Measurements from ENCODE around the gene DYNC1LI1.
"Not testable (repeated sequence)": the region's sequence is repeated elsewhere in the genome, so short reads cannot be mapped to it uniquely, and the experiment has no call there.

DYNC1LI1 gene

GRCh38 chr3:32531010-32531647, 39.5 kb downstream of the DYNC1LI1 start:
- DNase-seq (ENCODE audit: low spot score), result no peak

GRCh38 chr3:32525720-32526119, 44.9 kb downstream of the DYNC1LI1 start:
- no peak for DNase-seq (ENCODE audit: low spot score)

DNA sequence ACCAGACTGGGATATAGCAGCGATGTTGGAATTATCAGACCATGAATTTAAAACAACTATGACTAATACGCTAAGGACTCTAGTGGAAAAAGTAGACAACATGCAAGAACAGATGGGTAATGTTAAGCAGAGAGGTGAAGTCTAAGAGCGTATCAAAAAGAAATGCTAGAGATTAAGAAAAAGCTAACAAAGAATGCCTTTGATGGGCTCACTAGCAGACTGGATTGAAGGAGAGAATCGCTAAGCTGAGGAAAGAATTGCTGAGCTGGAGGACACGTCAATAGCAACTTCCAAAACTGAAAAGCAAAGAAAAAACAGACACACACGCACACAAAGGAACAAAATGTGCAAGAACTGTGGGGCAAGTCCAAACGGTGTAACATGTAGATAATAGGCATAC, 48.0 kb downstream of the DYNC1LI1 start:
- no peak for DNase-seq (ENCODE audit: low spot score)

GRCh38 chr3:32518921-32519320, 51.7 kb downstream of the DYNC1LI1 start:
- not testable (repeated sequence) for DNase-seq (ENCODE audit: low spot score)

GRCh38 chr3:32516751-32517150, 53.9 kb downstream of the DYNC1LI1 start:
- not testable (repeated sequence) for DNase-seq (ENCODE audit: low spot score)

DNA sequence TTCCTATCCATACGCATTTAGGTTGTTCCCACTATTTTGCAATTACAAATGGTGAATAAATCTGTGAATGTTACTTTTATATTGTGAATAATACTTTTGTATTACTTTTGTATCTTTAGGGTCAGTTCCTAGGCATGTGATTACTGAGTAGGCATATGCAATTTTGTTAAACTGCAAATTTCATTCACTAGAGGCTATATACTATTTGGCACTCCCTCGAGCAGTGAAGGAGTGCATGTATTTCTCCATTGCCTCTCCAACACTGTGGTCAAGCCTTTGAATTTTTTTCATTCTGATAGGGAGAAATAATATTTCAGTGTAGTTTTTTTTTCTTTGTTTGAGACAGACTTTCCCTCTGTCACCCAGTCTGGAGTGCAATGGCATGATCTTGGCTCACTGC, 59.7 kb downstream of the DYNC1LI1 start:
- DNase-seq (ENCODE audit: low spot score), result no peak

- peak; percentile 87 for DNase-seq (ENCODE audit: low spot score)
These were observed 60.5 kb downstream of the DYNC1LI1 start for GRCh38 chr3:32510075-32510724.

GRCh38 chr3:32508711-32509110, 61.9 kb downstream of the DYNC1LI1 start:
- DNase-seq (ENCODE audit: low spot score), result no peak

DNA sequence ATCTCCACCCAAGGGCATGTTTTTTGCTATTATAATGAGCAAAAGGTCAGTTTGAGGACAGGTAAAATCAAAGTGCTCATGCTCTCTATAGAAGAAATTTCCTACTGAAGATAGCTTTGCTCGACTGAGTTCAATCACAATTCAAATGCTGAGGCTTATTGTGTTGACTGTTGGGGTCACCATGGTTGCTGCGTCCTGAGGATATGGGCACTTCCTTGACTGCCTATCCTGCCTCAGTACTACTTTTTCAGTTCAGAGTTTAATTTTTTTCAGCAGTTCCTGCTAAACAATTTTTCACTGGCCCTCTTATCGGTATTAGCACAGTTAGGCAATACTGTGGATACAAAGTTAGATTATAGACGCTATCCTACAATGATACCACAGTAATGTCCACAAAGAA, 64.2 kb downstream of the DYNC1LI1 start:
- DNase-seq (ENCODE audit: low spot score), result no peak

- DNase-seq (ENCODE audit: low spot score), result no peak
These were observed 67.7 kb downstream of the DYNC1LI1 start for GRCh38 chr3:32502946-32503286.

DNA sequence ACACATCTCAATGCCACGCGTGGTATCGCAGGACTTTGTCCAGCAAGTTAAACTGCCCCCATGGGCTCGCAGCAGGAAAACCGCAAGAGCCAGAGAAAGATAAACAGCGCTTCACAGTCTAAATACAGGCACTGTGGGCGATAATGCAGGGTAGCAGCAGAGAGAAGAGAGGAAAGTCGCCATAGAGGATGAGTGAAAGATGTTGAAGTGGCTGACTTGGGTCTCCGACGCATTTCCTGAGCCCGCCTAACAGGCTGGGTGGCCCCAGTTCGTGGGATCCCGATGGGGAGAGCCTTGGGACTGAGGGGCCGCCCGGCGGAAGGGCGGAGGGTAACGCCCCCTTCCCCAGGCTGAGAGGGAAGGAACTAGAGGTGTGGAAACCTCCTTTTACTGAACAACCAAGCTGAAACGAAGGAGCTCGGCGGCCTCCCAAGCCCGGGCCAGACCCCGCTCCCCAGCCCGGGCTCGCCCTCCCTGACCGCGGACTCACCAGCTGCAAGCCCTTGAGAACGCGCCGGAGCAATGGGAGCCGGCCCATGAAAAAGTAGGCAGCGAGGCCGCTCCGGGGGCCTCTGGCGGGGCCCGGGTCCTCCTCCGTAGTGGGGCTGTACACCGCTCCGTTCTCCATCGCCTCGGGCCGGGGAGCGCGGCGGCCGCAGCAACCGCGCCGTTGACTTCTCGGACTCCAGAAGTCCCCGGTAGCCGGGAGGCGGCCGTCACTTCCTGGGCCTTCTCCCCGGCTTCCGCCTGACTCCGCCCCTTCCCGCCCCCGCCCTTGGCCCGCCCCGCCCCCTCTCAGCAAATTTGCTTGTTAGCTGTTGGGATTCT, 68.3 kb downstream of the DYNC1LI1 start, which contains the start of gene CMTM6:
Gene CMTM6, minus strand, starts transcription at position 735 of the 828 bp plus-strand sequence. Its CDS starts 107 bp downstream, at position 628.
- peak; percentile 85 for DNase-seq (ENCODE audit: low spot score)

DNA sequence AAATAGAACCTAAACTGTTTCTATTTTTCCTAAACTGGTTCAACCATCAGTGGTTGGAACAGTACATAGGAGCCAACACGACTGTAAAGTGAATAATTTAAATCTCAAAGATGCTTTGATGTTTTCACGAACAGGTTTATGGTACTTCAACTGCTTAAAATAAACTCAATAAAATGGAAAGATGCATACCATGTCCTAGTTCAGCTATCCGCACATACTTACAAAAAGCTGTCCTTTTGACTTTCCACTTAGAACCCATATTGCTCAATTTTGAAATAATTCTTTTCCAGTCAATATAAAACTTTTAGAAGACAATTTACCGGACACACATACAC, 68.9 kb downstream of the DYNC1LI1 start:
- DNase-seq (ENCODE audit: low spot score), result no peak

- no peak for DNase-seq (ENCODE audit: low spot score)
These were observed 69.5 kb downstream of the DYNC1LI1 start for GRCh38 chr3:32500880-32501782.

DNA sequence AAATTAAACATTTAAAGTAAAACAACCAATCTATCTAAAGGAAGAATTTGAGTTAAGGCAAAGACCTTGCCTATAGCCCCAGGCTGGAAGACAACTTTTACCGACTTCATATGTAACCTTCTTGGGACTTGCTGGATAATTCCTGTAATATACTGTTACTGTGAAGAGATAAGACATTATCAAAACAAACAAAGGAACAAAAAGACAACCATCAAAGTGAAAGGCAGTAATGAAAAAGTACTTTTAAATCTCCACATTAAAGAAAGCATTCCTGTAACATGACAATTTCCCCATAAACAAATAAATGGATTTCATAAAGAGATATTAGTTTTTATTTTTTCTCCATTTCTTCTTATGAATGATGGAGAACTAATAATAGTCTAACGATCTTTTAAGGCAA, 70.4 kb downstream of the DYNC1LI1 start:
- DNase-seq (ENCODE audit: low spot score), result no peak

GRCh38 chr3:32499585-32499984, 71.1 kb downstream of the DYNC1LI1 start:
- DNase-seq (ENCODE audit: low spot score), result no peak

- DNase-seq (ENCODE audit: low spot score), result no peak
These were observed 71.7 kb downstream of the DYNC1LI1 start for GRCh38 chr3:32498992-32499391.

DNA sequence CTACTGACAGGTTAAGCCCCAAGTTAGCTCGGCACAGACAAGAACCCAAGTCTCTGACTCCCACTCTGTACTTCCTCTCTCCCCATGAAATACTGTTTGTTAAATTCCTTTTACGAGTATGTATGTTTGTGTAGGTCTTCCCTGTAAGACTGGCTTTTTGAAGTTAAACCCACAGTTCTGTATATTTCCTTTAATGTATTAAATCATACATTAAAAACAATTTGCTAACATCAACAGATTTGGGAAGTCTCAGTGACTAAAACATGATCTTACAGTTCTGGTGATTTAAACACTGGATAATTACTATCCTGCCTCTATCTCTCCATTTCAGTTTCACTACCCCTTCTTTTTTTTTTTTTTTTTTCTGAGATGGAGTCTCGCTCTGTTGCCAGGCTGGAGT, 72.4 kb downstream of the DYNC1LI1 start:
- no peak for DNase-seq (ENCODE audit: low spot score)

DNA sequence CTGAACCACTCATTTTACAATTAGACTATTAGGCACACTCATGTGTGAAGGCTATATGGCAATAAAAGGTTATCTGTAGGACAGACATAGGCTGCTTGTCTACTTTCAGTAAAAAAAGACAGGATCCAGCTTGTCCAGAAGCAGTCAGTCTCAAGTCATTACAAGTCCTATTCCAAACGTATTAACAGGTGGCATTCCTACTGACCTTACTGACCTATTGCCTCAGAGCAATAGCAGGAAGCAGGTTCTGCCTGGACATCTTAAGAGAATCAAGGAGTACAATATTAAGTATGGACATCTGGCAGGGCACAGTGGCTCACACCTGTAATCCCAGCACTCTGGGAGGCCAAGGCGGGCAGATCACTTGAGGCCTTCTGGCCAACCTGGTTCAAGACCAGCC, 75.0 kb downstream of the DYNC1LI1 start:
- no peak for DNase-seq (ENCODE audit: low spot score)

- no peak for DNase-seq (ENCODE audit: low spot score)
These were observed 75.6 kb downstream of the DYNC1LI1 start for GRCh38 chr3:32495085-32495484.

DNA sequence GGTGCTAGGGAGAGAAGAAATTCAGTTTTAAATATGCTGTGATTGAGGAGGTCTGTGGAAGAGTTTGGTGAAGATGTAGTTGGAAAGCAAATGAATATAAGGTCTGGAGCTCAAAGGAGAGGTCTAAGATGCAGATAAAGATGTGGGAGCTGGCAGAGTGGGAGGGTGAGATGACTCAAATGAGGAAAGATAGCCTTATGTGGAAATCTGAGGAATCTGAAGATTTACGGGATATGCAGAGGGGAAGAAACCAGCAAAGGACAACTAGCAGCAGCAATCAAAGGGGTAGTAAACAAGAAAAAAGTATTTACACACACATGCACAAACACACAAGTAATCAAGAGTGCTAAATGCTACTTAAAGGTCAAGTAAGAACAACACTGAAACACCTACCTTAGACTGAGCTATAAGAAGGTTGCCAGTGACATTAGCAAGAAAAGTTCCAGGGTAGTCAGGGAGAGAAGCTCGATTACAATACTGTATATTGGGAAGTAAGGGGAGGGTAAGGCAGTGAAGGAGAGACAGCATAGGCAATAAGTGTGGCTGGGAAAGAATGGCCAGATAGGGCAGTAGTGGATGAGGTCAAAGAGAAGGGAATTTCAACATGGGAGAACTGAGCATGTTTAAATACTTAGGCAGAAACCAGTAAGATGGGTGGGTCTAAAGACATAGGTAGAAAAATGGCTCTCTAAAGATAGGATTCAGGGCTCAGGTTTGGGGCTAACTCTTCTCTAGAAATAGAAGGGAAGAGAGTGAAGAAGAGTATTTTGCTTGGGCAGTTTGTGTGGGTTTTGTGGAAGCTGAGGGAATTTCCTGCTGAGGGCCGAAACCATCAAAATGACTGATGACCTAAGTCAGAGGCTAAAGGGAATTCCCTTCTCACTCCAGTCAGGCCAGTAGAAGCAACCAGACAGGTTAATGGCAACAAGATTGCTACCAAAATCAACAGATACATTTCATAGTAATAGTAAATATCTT, 76.9 kb downstream of the DYNC1LI1 start:
- DNase-seq (ENCODE audit: low spot score), result no peak
